Calu3 (cell line): ENCODE results near the gene RNF150. TPM values are rescaled to one million over a fixed set of nuclear protein-coding genes. Genes with fewer than 3 reads are reported as not detected.

Experiments used
- BruUV-seq: library from RNA; stranded (reverse); fragments of 400-500 nt; replicated peaks from 2 replicates; lab custom pipeline; 2021; lab: Mats Ljungman, UMichigan
- CTCF ChIA-PET: fragments of 300-600 bp; sonication (Branson Sonifier 250); formaldehyde crosslinking; loops from one replicate; lab custom pipeline; 2022; ENCODE audit warnings: antibody characterized with exemption; lab: Charles Lee
- DNase-seq: peaks from one replicate; pipeline ENCODE4 v3.0.0; 2022
- H3K27ac Mint-ChIP-seq: one replicate; pipeline ENCODE4 v1.8.0; 2022; ENCODE audit warnings: mixed read lengths; ENCODE audit not compliant: unreplicated experiment
- H3K27me3 Mint-ChIP-seq: one replicate; pipeline ENCODE4 v1.8.0; 2022; ENCODE audit warnings: mixed read lengths; ENCODE audit not compliant: unreplicated experiment
- H3K36me3 Mint-ChIP-seq: one replicate; pipeline ENCODE4 v1.8.0; 2022; ENCODE audit warnings: mild to moderate bottlenecking, moderate library complexity, mixed read lengths; ENCODE audit not compliant: insufficient read depth, unreplicated experiment
- H3K4me1 Mint-ChIP-seq: one replicate; pipeline ENCODE4 v1.8.0; 2022; ENCODE audit warnings: mild to moderate bottlenecking, low read depth, mixed read lengths; ENCODE audit not compliant: unreplicated experiment
- H3K4me3 Mint-ChIP-seq: one replicate; pipeline ENCODE4 v1.8.0; 2022; ENCODE audit warnings: mild to moderate bottlenecking, low read depth, moderate library complexity, mixed read lengths; ENCODE audit not compliant: unreplicated experiment
- H3K9me3 Mint-ChIP-seq: one replicate; pipeline ENCODE4 v1.8.0; 2022; ENCODE audit warnings: low read depth, mixed read lengths; ENCODE audit not compliant: unreplicated experiment
- CTCF ChIP-seq: fragments of 200-600 bp; IDR thresholded peaks from one replicate; pipeline ENCODE4 v1.8.0; 2022; ENCODE audit warnings: antibody characterized with exemption; ENCODE audit not compliant: unreplicated experiment
- intact Hi-C: fragments of 100-400 bp; cut with micrococcal nuclease; formaldehyde crosslinking; loops from one replicate; pipeline ENCODE4 v1.10.0; 2022; ENCODE audit not compliant: unreplicated experiment
- total RNA-seq: library from RNA; stranded (reverse); gene quantifications from 2 replicates; pipeline ENCODE4 v1.2.3, GENCODE V29; 2022

Gene RNF150
- total RNA-seq, 1 experiment from 2014 or later: 0.14 TPM

DNA sequence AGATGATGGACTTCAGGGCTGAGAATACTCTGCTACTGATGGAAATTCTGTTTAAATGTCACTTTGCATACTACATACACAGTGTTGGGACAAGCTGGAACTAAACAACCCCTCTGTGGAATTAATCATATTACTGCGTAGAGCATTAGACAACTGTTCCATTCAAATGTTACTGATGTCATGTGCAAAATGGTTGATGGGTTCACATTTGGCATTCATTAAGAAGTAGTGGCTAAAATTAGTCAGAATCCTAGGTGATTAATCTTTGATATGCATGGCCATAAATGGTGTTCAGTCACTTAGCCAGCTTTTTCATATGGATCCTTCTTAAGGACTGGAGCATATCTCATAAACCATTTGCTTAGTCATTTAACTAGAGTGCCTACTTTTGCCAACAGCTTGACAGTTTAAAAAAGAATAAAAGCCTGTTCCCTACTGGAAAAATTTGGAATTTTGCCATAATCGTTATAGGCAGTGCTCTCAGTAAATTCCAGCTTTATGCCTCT lies 105.2 kb downstream of the RNF150 start:
- H3K9me3 Mint-ChIP-seq: no peaks in the 10 kb centered on the region
- no TSS peak for BruUV-seq
- TF ChIP-seq CTCF: no peak
- H3K36me3 Mint-ChIP-seq: no peaks in the 10 kb centered on the region
- intact Hi-C loops: no loop called here
- peaks cover 36% of the 10 kb centered on the region for H3K27me3 Mint-ChIP-seq
- H3K4me3 Mint-ChIP-seq: no peak overlapping the region
- no peak for DNase-seq
- CTCF ChIA-PET: no interaction called here
- H3K4me1 Mint-ChIP-seq: no peaks in the 10 kb centered on the region
- no peak overlapping the region for H3K27ac Mint-ChIP-seq

GRCh38 chr4:141027421-141027820 lies 105.8 kb downstream of the RNF150 start:
- intact Hi-C loops: no loop called here
- Mint-ChIP-seq H3K27ac (no peak overlapping the region), H3K9me3 (no peaks in the 10 kb centered on the region), H3K36me3 (no peaks in the 10 kb centered on the region), H3K4me1 (no peaks in the 10 kb centered on the region), H3K4me3 (no peak overlapping the region), H3K27me3 (peaks cover 31% of the 10 kb centered on the region)
- CTCF ChIA-PET: no interaction called here
- DNase-seq: no peak
- TF ChIP-seq CTCF: no peak
- BruUV-seq: no TSS peak

GRCh38 chr4:141026900-141027299 lies 106.4 kb downstream of the RNF150 start:
- intact Hi-C loops: no loop called here
- H3K9me3 Mint-ChIP-seq: no peaks in the 10 kb centered on the region
- peaks cover 31% of the 10 kb centered on the region for H3K27me3 Mint-ChIP-seq
- BruUV-seq: no TSS peak
- H3K27ac Mint-ChIP-seq: no peak overlapping the region
- no peaks in the 10 kb centered on the region for H3K4me1 Mint-ChIP-seq
- no peak overlapping the region for H3K4me3 Mint-ChIP-seq
- no peaks in the 10 kb centered on the region for H3K36me3 Mint-ChIP-seq
- CTCF ChIA-PET: no interaction called here
- no peak for TF ChIP-seq CTCF
- no peak for DNase-seq

DNA sequence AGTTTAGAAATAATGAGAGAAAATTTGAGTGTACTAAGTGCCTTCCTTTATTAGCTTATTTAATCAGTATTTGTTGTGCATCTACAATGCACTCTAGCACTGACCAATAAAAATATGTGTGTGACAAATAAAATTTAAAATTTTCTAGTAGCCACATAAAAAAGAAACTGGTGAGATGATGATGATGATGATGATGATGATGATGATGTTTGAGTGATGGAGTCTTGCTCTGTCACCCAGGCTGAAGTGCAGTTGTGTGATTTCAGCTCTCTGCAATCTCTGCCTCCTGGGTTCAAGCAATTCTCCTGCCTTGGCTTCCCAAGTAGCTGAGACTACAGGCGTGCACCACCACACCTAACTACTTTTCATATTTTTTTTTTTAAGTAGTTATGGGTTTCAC lies 110.2 kb downstream of the RNF150 start:
- Mint-ChIP-seq H3K4me3 (no peak overlapping the region), H3K9me3 (no peaks in the 10 kb centered on the region), H3K4me1 (no peaks in the 10 kb centered on the region), H3K27ac (no peak overlapping the region), H3K36me3 (no peaks in the 10 kb centered on the region), H3K27me3 (peaks cover 53% of the 10 kb centered on the region)
- CTCF ChIA-PET: no interaction called here
- no peak for TF ChIP-seq CTCF
- BruUV-seq: no TSS peak
- intact Hi-C loops: no loop called here
- no peak for DNase-seq
